Measurements from ENCODE around the gene OGFOD2. TPM values are rescaled to one million over a fixed set of nuclear protein-coding genes. Genes with fewer than 3 reads are reported as not detected.

The OGFOD2 gene
- total RNA-seq, 1 experiment from 2014 or later = 17.5 TPM

DNA sequence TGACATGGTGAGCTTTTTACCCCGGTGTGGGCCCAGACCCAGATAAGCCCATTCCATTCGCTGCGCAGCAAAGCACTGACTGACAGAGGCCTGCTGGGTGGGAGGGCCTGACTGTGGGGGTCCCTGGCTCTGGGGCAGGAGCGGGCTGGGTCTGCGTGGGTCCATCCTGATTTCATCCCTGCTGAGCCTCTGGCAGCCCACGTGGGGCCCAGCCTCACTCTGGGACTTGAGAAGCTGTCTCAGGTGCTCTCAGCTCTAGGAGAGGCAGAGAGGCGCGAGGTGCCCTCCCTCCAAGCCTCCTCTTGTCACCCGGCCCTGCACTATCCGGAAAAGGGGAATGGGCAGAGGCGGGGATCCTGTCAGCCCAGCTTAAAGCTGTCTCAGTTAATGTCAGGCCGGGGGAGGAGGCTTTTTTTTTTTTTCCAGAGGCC is 9.7 kb upstream of the OGFOD2 start:
- no peaks in the 10 kb centered on the region for H3K9me3 Mint-ChIP-seq (ENCODE audit: unreplicated experiment)

DNA sequence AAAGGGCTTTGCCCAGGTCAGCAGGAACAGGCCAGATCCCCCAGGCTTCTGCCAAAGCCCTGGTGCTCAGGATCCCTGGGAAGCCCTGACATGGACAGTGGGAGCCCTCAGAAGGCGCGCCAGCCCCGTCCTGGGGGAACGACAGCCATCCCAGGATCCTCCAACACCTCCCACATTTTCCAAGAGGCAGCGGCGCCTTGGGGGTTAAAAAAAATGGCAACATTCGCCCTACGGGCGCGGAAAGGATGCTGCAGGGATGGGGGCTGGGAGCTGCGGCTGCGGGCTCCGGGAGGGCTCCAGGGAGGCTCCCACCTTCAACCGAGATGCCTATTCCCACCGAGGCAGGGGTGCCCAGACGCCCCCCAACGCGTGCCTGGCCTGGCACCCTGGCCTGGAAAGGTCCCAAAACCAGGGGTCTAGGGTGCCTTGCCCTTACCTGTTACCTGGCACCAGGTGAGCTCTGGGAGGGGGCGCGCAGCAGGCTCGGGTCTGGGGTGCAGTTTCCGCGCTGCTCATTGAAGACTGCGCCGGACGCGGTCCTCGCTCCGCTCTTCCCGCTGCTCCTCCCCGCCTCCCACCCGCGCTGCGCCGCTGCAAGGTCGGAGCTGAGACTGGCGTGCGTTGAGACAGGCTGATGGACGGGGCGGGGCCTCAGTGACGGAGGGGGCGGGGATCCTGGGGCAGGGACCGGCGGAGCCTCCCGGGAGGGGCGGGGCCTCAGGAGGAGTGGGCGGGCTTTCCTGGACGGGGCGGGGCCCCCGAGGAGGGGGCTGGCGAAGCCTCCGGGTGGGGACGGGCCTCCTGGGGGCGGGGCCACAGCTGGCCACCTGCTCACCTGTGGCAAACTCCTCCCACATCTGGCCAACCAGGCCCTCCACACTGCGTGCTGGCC is 8.9 kb upstream of the OGFOD2 start, which contains the start of gene ABCB9:
ABCB9 (minus strand) TSS at position 613 of the 892 bp plus-strand sequence. CDS start 6,228 bp downstream, outside the sequence.
- Mint-ChIP-seq H3K4me1 (ENCODE audit: insufficient read depth, unreplicated experiment) (no peaks in the 10 kb centered on the region), H3K36me3 (ENCODE audit: insufficient read depth, unreplicated experiment) (no peaks in the 10 kb centered on the region), H3K27ac (ENCODE audit: low read depth, unreplicated experiment) (no peak within 1 kb of the TSS), H3K9me3 (ENCODE audit: unreplicated experiment) (no peaks in the 10 kb centered on the region), H3K4me3 (ENCODE audit: unreplicated experiment) (peak within 1 kb of the TSS; percentile 72), H3K27me3 (ENCODE audit: insufficient read depth, unreplicated experiment) (no peaks in the 10 kb centered on the region)
- no TSS peak for BruUV-seq (replicated peaks)
- TF ChIP-seq, protein P1, sequence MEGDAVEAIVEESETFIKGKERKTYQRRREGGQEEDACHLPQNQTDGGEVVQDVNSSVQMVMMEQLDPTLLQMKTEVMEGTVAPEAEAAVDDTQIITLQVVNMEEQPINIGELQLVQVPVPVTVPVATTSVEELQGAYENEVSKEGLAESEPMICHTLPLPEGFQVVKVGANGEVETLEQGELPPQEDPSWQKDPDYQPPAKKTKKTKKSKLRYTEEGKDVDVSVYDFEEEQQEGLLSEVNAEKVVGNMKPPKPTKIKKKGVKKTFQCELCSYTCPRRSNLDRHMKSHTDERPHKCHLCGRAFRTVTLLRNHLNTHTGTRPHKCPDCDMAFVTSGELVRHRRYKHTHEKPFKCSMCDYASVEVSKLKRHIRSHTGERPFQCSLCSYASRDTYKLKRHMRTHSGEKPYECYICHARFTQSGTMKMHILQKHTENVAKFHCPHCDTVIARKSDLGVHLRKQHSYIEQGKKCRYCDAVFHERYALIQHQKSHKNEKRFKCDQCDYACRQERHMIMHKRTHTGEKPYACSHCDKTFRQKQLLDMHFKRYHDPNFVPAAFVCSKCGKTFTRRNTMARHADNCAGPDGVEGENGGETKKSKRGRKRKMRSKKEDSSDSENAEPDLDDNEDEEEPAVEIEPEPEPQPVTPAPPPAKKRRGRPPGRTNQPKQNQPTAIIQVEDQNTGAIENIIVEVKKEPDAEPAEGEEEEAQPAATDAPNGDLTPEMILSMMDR (IDR thresholded peaks at IDR 0.05; ENCODE audit: unreplicated experiment) = no peak
- POLR2A ChIA-PET = interaction anchor here (0.7 to 2.8 kb wide), 14 partner anchors 10 to 1006 kb away, joined by 3 to 26 read pairs (median 5); partner anchors contain the start of genes ARL6IP4, CCDC92, MPHOSPH9 and MTRFR
- DNase-seq (ENCODE audit: unreplicated experiment) = peak; percentile 92
- CTCF ChIA-PET = interaction anchor here (0.6 to 3.9 kb wide), 5 partner anchors 13 to 1067 kb away, joined by 3 to 15 read pairs (median 4); no protein-coding TSS in a partner anchor
- intact Hi-C loops (cut with micrococcal nuclease) = no loop called here

More for the DNA sequence above, 9.7 kb upstream of the OGFOD2 start:
- intact Hi-C loops (cut with micrococcal nuclease) = no loop called here
- TF ChIP-seq, protein P1 (IDR thresholded peaks at IDR 0.05; ENCODE audit: unreplicated experiment) = no peak
- Mint-ChIP-seq H3K4me1 (ENCODE audit: insufficient read depth, unreplicated experiment) (no peaks in the 10 kb centered on the region), H3K4me3 (ENCODE audit: unreplicated experiment) (peak overlapping the region; percentile 72), H3K36me3 (ENCODE audit: insufficient read depth, unreplicated experiment) (no peaks in the 10 kb centered on the region), H3K27ac (ENCODE audit: low read depth, unreplicated experiment) (no peak overlapping the region), H3K27me3 (ENCODE audit: insufficient read depth, unreplicated experiment) (no peaks in the 10 kb centered on the region)
- DNase-seq (ENCODE audit: unreplicated experiment) = no peak
- ChIA-PET CTCF (interaction anchor here (0.5 to 3.9 kb wide), 4 partner anchors 12 to 104 kb away, joined by 3 to 15 read pairs (median 4); partner anchors contain the start of gene VPS37B), POLR2A (interaction anchor here (0.6 to 2.8 kb wide), 11 partner anchors 9 to 464 kb away, joined by 3 to 26 read pairs (median 5); partner anchors contain the start of genes MPHOSPH9, MTRFR and OGFOD2)
- no TSS peak for BruUV-seq (replicated peaks)

DNA sequence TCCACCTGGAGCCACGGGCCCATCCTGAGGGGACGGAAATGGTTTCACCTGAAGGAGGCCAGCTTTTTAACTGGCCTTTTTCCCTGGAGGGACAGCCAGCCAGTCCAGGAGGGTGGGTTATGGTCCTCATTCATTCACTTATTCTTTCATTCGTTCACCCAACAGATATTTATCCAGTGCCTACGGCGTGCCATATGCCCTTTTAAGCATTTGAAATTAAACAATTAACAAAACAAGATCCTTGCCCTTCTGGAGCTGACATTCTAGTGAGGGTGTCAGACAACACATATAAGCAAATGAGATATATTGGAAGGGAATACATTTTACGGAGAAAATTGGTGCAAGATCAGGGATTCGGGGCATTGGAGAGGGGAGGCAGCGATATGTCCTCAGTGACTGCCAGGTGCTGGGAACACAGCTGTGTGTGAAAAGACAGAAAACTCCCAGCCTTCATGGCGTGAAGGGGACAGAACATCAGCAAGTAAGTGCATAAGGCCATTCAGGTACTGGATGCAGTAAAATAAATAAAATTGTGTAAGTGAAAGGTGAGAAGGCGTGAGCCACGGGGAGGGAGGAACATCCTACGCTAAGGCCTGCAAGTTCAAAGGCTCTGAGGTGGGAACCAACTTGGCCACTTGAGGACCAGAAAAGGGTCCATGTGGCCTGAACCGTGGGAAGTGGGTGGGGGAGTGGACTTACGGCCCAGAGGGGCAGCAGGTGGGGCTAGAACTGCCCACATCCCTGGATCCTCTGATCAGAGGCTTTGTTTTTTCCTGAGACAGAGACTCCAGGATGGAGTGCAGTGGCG is 8.1 kb upstream of the OGFOD2 start:
- intact Hi-C loops (cut with micrococcal nuclease) = no loop called here
- Mint-ChIP-seq H3K27me3 (ENCODE audit: insufficient read depth, unreplicated experiment) (no peaks in the 10 kb centered on the region), H3K4me3 (ENCODE audit: unreplicated experiment) (peak overlapping the region; percentile 72), H3K9me3 (ENCODE audit: unreplicated experiment) (no peaks in the 10 kb centered on the region), H3K4me1 (ENCODE audit: insufficient read depth, unreplicated experiment) (no peaks in the 10 kb centered on the region), H3K27ac (ENCODE audit: low read depth, unreplicated experiment) (no peak overlapping the region), H3K36me3 (ENCODE audit: insufficient read depth, unreplicated experiment) (no peaks in the 10 kb centered on the region)
- POLR2A ChIA-PET = interaction anchor here (0.7 to 2.8 kb wide), 15 partner anchors 9 to 1005 kb away, joined by 3 to 26 read pairs (median 4); partner anchors contain the start of genes ARL6IP4, CCDC92, MPHOSPH9 and MTRFR
- no peak for DNase-seq (ENCODE audit: unreplicated experiment)
- BruUV-seq (replicated peaks) = no TSS peak
- TF ChIP-seq, protein P1 (IDR thresholded peaks at IDR 0.05; ENCODE audit: unreplicated experiment) = no peak
- CTCF ChIA-PET = interaction anchor here (0.6 to 3.9 kb wide), 7 partner anchors 13 to 1068 kb away, joined by 3 to 15 read pairs (median 4); no protein-coding TSS in a partner anchor

Measured in MCF 10A (cell line).